ENCODE results near the gene SNX33. TPM values are rescaled to one million over a fixed set of nuclear protein-coding genes. Genes with fewer than 3 reads are reported as not detected.

Gene SNX33, protein sequence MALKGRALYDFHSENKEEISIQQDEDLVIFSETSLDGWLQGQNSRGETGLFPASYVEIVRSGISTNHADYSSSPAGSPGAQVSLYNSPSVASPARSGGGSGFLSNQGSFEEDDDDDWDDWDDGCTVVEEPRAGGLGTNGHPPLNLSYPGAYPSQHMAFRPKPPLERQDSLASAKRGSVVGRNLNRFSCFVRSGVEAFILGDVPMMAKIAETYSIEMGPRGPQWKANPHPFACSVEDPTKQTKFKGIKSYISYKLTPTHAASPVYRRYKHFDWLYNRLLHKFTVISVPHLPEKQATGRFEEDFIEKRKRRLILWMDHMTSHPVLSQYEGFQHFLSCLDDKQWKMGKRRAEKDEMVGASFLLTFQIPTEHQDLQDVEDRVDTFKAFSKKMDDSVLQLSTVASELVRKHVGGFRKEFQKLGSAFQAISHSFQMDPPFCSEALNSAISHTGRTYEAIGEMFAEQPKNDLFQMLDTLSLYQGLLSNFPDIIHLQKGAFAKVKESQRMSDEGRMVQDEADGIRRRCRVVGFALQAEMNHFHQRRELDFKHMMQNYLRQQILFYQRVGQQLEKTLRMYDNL
- total RNA-seq (10 to 100 TPM in 1 of 2 donors, 1 to 10 TPM in 1; 8.3 to 11.5 TPM), polyA plus RNA-seq (ENCODE audit: insufficient read depth, low read depth, low replicate concordance) (10.5 TPM)
- long read RNA-seq, donor 1, full-length matches to known transcripts = 5 of 5 reads
- long read RNA-seq, donor 1, partial matches to known transcripts = 0 of 5 reads
- long read RNA-seq, donor 1, other reads (novel, unspliced or antisense) = 0 of 5 reads
- long read RNA-seq, donor 2, full-length matches to known transcripts = 3 of 3 reads
- long read RNA-seq, donor 2, partial matches to known transcripts = 0 of 3 reads
- long read RNA-seq, donor 2, other reads (novel, unspliced or antisense) = 0 of 3 reads

DNA sequence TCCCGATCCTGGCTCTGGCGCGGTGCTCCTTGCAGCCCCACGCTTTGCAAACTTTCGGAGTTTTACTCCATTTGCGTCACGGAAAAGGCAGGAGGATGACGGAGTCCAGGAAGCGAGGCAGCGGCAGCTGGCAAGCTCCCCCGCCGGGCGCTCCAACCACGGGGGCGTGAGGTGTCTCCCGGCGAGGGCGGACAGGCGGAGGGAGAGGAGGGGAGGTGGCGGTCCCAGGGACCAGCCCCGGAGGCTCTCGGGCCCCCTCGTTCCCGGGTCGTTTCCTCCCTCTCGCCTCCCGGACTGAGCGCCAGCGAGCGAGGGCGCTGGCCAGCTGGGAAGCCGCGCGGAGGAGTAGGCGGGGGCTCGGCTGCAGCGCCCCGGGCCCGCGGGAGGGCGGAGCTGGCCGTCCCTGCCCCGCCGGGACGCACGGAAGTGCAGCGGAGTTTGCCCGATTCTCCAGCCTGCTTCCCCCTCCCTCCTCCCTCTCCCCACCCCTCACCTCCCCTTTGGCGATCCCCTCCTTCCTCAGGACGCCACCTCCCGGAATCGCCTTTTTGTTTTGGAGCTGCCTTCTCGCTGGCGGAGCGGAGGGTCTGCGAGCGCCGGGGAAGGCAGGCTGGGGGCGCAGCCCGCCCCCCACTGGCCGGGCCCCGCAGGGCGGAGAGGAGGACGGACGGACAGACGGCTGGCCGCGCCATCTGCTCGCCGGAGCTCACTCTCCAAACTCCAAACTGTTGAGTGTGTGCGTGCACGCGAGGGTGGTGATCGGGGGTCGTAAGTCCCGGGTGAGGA, at the start of gene SNX33:
Gene SNX33 (plus strand): TSS at position 543 of the 786 bp plus-strand sequence. CDS start 1,191 bp downstream, outside the sequence.
- peak within 1 kb of the TSS; percentile 71 to 93 for H3K27ac ChIP-seq
- H3K27me3 ChIP-seq = no peaks in the 10 kb centered on the region
- H3K9me3 ChIP-seq = no peaks in the 10 kb centered on the region
- 0% methylated on average over 45 to 72 of the region's 76 CpGs for WGBS, 2 donors
- H3K36me3 ChIP-seq (ENCODE audit: low read depth, missing control alignments) = no peaks in the 10 kb centered on the region
- DNase-seq = peak; percentile 66
- intact Hi-C loops (cut with DNase I; ENCODE audit: low total_unique reads) = loop anchor here (10.0 kb wide), 1 partner anchor 193 kb away; the partner anchor contains the start of gene SIN3A
- H3K4me1 ChIP-seq = peaks cover 26% of the 10 kb centered on the region
- peak; percentile 8 for TF ChIP-seq POLR2A (IDR thresholded peaks at IDR 0.05)
- TF ChIP-seq, protein P1, sequence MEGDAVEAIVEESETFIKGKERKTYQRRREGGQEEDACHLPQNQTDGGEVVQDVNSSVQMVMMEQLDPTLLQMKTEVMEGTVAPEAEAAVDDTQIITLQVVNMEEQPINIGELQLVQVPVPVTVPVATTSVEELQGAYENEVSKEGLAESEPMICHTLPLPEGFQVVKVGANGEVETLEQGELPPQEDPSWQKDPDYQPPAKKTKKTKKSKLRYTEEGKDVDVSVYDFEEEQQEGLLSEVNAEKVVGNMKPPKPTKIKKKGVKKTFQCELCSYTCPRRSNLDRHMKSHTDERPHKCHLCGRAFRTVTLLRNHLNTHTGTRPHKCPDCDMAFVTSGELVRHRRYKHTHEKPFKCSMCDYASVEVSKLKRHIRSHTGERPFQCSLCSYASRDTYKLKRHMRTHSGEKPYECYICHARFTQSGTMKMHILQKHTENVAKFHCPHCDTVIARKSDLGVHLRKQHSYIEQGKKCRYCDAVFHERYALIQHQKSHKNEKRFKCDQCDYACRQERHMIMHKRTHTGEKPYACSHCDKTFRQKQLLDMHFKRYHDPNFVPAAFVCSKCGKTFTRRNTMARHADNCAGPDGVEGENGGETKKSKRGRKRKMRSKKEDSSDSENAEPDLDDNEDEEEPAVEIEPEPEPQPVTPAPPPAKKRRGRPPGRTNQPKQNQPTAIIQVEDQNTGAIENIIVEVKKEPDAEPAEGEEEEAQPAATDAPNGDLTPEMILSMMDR (IDR thresholded peaks at IDR 0.05) = peak; percentile 9 to 44 (median 28)
- H3K4me3 ChIP-seq = peak within 1 kb of the TSS; percentile 74 to 82

DNA sequence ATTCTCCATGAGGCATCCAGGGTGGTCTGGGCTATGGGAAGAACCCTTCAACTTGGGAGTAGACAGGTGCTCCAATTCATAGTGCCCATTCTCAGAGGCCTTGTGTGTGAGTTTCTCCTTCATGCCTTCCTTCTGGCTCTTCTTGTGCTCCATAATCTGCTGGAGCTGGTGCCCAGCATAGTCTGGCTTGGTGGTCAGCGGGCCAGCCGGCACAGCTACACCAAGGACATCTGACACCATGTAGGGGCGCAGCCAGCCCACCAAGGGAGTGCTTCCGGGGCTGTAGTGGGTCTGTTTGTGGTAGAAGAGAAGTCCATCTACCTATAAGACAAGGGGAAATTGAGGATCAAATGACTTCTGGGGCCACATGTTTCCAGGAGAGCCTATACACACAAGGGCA, 49.4 kb upstream of the SNX33 start:
- DNase-seq = no peak
- no peak for TF ChIP-seq POLR2A (IDR thresholded peaks at IDR 0.05)
- TF ChIP-seq, protein P1 (IDR thresholded peaks at IDR 0.05) = no peak
- Histone ChIP-seq H3K9me3 (no peaks in the 10 kb centered on the region), H3K36me3 (ENCODE audit: low read depth, missing control alignments) (no peaks in the 10 kb centered on the region), H3K4me1 (peaks cover 24% of the 10 kb centered on the region), H3K27me3 (no peaks in the 10 kb centered on the region), H3K4me3 (no peak overlapping the region), H3K27ac (peak overlapping the region in 1 of 2 donors; percentile 22)
- WGBS, 2 donors = 78 to 88% methylated on average over 4 of the region's 4 CpGs
- intact Hi-C loops (cut with DNase I; ENCODE audit: low total_unique reads) = no loop called here

GRCh38 chr15:75599401-75599800, 48.3 kb upstream of the SNX33 start:
- Histone ChIP-seq H3K9me3 (no peaks in the 10 kb centered on the region), H3K4me1 (peaks cover 24% of the 10 kb centered on the region), H3K36me3 (ENCODE audit: low read depth, missing control alignments) (no peaks in the 10 kb centered on the region), H3K27ac (peak overlapping the region in 1 of 2 donors; percentile 22), H3K27me3 (no peaks in the 10 kb centered on the region), H3K4me3 (no peak overlapping the region)
- no peak for DNase-seq
- WGBS, 2 donors = 47 to 65% methylated on average over 2 of the region's 2 CpGs
- intact Hi-C loops (cut with DNase I; ENCODE audit: low total_unique reads) = no loop called here
- TF ChIP-seq, protein P1 (IDR thresholded peaks at IDR 0.05) = no peak
- no peak for TF ChIP-seq POLR2A (IDR thresholded peaks at IDR 0.05)

DNA sequence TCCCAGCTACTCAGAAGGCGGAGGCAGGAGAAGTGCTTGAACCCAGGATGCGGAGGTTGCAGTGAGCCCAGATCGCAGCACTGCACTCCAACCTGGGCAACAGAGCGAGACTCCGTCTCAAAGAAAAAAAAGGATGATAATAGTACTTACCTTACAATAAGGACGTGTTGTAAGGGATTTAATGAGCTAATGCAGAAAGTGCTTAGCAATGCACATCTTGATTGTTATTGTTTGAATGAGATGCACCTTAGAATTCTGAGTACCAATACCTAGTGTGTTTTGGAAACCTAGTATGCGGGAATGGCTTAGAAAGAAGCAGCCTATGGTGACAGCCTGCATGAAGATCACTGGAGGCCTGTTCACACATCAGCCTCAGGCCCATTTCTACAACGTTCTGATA, 41.7 kb upstream of the SNX33 start:
- intact Hi-C loops (cut with DNase I; ENCODE audit: low total_unique reads) = no loop called here
- no peaks in the 10 kb centered on the region for H3K27me3 ChIP-seq
- H3K4me3 ChIP-seq = no peak overlapping the region
- no peak overlapping the region for H3K27ac ChIP-seq
- no peaks in the 10 kb centered on the region for H3K9me3 ChIP-seq
- DNase-seq = no peak
- H3K36me3 ChIP-seq (ENCODE audit: low read depth, missing control alignments) = no peaks in the 10 kb centered on the region
- TF ChIP-seq, protein P1 (IDR thresholded peaks at IDR 0.05) = no peak
- TF ChIP-seq POLR2A (IDR thresholded peaks at IDR 0.05) = no peak
- 90 to 94% methylated on average over 8 of the region's 8 CpGs for WGBS, 2 donors
- no peaks in the 10 kb centered on the region for H3K4me1 ChIP-seq
